Stimulated activated memory B cell treated with anti-CD40 and anti-IgM and Interleukin-4, amounts not matched to agents 10 μg/mL and 1 μg/mL and 100 μg/mL, for 72 hours (primary cell): ENCODE data around the gene RUSF1.
"Not testable (repeated sequence)": the region's sequence is repeated elsewhere in the genome, so short reads cannot be mapped to it uniquely, and the experiment has no call there.

Experiments
- ATAC-seq: fragments of 150-1000 bp; cut with Tn5 transposase; 2 replicates; pipeline ENCODE4 v1.10.0; 2021
- H3K27ac Mint-ChIP-seq: one replicate; pipeline ENCODE4 v1.8.0; 2022; ENCODE audit warnings: mild to moderate bottlenecking, mixed read lengths
- H3K27me3 Mint-ChIP-seq: one replicate; pipeline ENCODE4 v1.8.0; 2022; ENCODE audit warnings: mixed read lengths
- H3K36me3 Mint-ChIP-seq: one replicate; pipeline ENCODE4 v1.8.0; 2022; ENCODE audit warnings: mixed read lengths
- H3K4me1 Mint-ChIP-seq: one replicate; pipeline ENCODE4 v1.8.0; 2022; ENCODE audit warnings: mixed read lengths
- H3K4me3 Mint-ChIP-seq: one replicate; pipeline ENCODE4 v1.8.0; 2022; ENCODE audit warnings: mild to moderate bottlenecking, moderate library complexity, mixed read lengths
- H3K9me3 Mint-ChIP-seq: one replicate; pipeline ENCODE4 v1.8.0; 2022; ENCODE audit warnings: mixed read lengths

The RUSF1 gene

DNA sequence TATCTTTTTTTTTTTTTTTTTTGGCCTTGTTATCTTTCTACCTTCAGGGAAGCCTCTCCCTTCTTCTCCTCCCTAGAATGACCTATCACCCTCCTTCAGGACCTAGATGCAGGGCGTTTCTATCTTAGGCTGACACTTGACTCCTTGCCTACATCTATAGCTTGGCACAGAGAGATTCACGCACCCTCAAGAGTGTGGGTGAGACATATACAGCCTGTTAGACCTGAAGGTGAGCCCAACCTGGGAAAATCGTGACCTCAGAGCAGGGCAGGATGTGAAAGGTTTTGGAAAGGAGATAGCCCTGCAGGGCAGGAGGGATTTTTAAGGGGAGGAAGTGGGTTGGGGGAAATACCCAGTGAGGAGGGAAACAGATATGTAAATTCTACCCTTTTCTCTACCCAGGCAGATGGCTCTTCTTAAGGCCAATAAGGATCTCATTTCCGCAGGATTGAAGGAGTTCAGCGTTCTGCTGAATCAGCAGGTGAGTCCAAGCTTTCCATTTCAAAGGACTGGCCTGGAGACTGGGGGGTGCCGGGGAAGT, 19.6 kb upstream of the RUSF1 start, which contains the start of gene AHSP:
TSS of gene AHSP (plus strand) at position 167 of the 541 bp plus-strand sequence. CDS start at position 407, 240 bp downstream.
- H3K4me3 Mint-ChIP-seq: peak within 1 kb of the TSS; percentile 48
- peaks cover 19% of the 10 kb centered on the region for H3K27me3 Mint-ChIP-seq
- H3K4me1 Mint-ChIP-seq: peaks cover 14% of the 10 kb centered on the region
- peak; percentile 44 for ATAC-seq
- H3K36me3 Mint-ChIP-seq: no peaks in the 10 kb centered on the region
- no peak within 1 kb of the TSS for H3K27ac Mint-ChIP-seq
- no peaks in the 10 kb centered on the region for H3K9me3 Mint-ChIP-seq

DNA sequence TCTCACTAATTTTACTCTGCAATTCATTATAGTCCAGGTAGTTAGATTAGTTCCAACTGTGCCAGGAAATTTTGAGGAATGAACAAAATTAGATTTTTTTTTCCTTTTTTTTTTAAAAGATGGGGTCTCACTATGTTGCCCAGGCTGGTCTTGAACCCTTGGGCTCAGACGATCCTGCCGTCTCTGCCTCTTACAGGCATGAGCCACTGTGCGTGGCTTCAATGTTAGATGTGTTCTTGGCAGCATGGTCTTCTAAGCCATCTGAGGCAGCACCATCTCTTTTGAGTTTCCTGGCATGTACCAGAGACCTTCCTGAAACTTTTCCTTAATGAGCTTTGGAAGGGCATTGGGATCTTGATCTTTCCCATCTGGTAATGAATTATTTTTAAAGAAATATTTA, 16.9 kb upstream of the RUSF1 start:
- H3K4me1 Mint-ChIP-seq: peaks cover 14% of the 10 kb centered on the region
- peaks cover 19% of the 10 kb centered on the region for H3K27me3 Mint-ChIP-seq
- no peaks in the 10 kb centered on the region for H3K9me3 Mint-ChIP-seq
- no peaks in the 10 kb centered on the region for H3K36me3 Mint-ChIP-seq
- H3K4me3 Mint-ChIP-seq: no peak overlapping the region
- ATAC-seq: no peak
- H3K27ac Mint-ChIP-seq: no peak overlapping the region

DNA sequence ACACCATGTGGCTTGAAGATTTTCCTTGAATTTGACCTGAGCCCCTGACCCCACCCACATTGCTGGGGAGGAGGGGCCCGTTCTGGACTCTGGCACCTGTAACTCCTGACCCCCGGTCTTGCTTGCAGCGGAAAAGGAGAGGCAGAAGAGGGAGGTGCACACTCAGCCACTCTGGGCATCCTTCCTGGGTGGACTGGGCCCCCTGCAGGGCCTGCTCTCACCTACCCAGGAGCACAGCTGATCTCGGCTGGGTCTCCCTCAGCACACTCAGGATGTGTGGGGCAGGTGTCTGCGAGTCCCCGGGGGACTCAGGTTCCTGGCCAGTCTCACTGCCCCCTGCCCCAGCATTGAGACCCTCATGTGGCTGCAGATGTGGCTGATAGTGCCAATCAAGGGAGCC, 15.6 kb upstream of the RUSF1 start:
- H3K36me3 Mint-ChIP-seq, H3K4me3 Mint-ChIP-seq, H3K27ac Mint-ChIP-seq, ATAC-seq, H3K9me3 Mint-ChIP-seq: not testable (repeated sequence)
- H3K27me3 Mint-ChIP-seq: peaks cover 14% of the 10 kb centered on the region
- peaks cover 13% of the 10 kb centered on the region for H3K4me1 Mint-ChIP-seq

DNA sequence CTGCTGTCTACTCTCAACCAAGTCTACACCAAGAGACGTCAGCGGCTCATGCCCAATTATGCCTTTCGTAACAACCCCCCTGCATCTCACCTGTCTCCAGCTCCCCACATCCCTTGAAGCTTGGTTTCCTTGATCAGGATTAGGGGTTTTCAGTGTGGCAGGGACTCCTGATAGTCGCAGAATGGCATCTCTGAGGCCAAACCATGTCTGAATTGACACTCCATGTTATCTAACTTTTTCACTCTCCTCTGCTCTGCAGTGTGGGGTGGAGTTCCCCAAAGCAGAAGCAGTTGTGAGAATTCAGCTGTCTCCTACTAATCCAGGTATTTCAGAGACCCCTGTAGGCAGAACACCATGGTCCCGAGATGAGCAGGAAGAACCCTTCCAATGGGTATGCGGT, 13.9 kb upstream of the RUSF1 start:
- Mint-ChIP-seq H3K4me1 (no peaks in the 10 kb centered on the region), H3K9me3 (no peaks in the 10 kb centered on the region), H3K27ac (no peak overlapping the region), H3K27me3 (no peaks in the 10 kb centered on the region), H3K36me3 (no peaks in the 10 kb centered on the region), H3K4me3 (no peak overlapping the region)
- ATAC-seq: no peak

DNA sequence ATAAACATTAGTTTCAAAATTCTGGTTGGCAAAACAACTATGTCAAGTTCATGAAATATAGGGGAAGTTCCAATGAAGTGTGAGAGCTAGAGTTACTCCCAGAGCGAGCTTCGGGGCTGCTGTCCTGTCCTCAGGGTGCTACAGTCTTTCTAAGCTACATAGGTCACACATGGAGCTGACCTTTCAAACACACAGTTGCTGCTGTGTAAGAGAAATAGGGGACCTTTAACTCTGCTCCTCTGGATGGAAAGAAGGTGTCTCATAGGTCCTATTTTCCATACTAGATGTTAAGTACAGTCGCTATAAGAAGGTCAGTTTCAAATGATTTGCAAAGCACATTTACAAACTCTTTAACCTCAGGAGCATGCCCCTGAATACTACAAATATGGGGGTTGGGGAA, 13.2 kb upstream of the RUSF1 start:
- Mint-ChIP-seq H3K36me3 (no peaks in the 10 kb centered on the region), H3K9me3 (peaks cover 2% of the 10 kb centered on the region), H3K27me3 (no peaks in the 10 kb centered on the region), H3K4me3 (no peak overlapping the region), H3K4me1 (no peaks in the 10 kb centered on the region), H3K27ac (no peak overlapping the region)
- ATAC-seq: no peak

DNA sequence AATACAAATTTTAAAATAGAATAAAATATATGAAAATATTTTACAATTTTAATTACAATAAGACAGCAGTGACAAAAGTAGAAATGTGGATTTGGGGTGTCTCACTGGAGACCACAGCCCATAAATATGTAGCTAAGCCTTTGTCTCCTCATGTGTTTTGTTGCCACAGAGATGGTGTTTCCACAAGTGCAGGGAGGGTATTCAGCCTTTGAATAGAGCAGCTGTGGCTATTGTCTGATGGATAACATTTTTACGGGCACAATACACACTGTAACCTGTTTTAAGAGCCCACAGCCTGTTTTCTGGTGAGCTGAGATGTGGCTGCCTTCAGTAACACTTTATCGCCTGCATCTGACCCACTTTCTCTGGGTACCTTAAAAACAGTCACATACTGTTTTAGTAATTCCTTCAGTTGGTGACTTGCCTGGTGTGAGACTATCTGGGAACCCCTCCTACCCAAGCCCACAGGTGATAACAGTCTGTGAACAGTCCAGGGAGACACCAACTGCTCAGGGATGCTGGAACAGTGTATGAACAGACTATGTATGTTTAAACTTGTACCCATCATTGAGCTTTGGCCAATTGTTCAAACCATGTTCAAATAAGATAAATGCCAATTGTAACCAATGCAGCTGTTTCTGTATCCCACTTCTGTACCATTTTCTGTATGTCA, 11.7 kb upstream of the RUSF1 start:
- H3K27ac Mint-ChIP-seq: no peak overlapping the region
- H3K4me3 Mint-ChIP-seq: no peak overlapping the region
- H3K36me3 Mint-ChIP-seq: no peaks in the 10 kb centered on the region
- no peak for ATAC-seq
- H3K27me3 Mint-ChIP-seq: no peaks in the 10 kb centered on the region
- H3K4me1 Mint-ChIP-seq: no peaks in the 10 kb centered on the region
- peaks cover 2% of the 10 kb centered on the region for H3K9me3 Mint-ChIP-seq

DNA sequence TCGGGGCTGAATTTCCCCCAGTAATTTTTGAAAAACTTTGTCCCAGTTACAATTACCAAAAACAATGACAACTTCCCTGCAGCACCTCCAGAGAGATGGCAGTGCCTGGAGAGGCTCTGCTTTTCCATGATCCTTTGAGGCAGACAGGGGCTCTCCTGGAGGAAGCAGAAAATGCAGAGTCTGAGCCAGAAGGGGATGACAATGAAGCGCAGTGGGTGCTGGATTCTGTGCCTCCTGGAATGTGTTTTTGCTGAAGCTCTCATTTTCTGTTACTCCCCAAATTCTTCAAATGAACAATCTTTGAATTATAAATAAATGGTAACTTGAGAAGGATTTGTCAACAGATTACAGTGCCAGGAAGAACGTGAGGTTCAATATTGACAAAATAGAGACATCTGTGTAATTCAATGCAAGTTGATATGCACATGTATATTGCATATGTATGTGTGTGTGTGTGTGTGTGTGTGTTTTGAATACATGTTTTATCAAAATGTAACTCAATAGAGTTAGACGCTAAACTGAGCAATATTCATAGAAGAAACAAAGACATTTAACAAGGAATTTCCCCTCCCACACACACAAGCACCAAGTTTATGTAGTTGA, 9.7 kb upstream of the RUSF1 start:
- H3K27ac Mint-ChIP-seq: no peak overlapping the region
- H3K36me3 Mint-ChIP-seq: no peaks in the 10 kb centered on the region
- H3K27me3 Mint-ChIP-seq: no peaks in the 10 kb centered on the region
- no peak overlapping the region for H3K4me3 Mint-ChIP-seq
- ATAC-seq: no peak
- peaks cover 5% of the 10 kb centered on the region for H3K4me1 Mint-ChIP-seq
- H3K9me3 Mint-ChIP-seq: peaks cover 2% of the 10 kb centered on the region

DNA sequence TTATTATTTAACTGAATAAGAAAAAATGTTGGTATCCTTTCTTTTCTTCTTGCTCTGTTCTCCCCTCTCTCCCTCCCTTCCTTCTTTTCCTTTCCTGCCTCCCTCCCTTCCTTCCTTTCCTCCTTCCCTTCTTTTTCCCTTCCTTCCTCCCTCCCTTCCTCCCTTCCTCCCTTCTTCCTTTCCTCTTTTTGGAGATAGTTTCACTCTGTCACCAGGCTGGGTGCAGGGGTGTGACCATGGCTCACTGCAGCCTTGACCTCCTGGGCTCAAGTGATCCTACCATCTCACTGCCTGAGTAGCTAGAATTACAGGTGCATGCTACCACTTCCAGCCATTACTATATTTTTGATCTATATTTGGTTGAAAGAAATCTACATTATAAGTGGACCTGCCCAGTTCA, 5.7 kb upstream of the RUSF1 start:
- Mint-ChIP-seq H3K27ac (no peak overlapping the region), H3K27me3 (no peaks in the 10 kb centered on the region), H3K4me1 (peaks cover 24% of the 10 kb centered on the region), H3K36me3 (no peaks in the 10 kb centered on the region), H3K4me3 (no peak overlapping the region), H3K9me3 (peaks cover 2% of the 10 kb centered on the region)
- no peak for ATAC-seq

DNA sequence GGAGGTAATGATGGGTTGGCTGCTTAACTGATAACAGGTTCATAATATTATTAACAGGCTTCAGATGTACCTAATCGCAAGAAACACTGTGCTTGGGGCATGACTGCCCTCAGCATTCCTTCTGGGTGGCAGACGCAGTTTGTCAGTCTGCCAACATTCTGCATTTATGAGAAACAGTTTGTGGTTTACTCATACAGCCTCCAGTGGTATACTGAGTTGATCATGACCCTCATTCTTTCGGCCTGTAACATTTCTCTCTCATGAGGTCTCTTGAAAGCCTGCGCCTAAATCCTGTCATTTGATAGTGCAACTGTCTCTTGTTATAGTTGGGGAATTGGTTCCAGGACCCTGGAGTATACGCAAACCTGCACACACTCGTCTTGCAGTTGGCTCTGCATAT, 4.9 kb upstream of the RUSF1 start:
- Mint-ChIP-seq H3K4me3 (no peak overlapping the region), H3K27ac (no peak overlapping the region), H3K27me3 (no peaks in the 10 kb centered on the region), H3K4me1 (peaks cover 27% of the 10 kb centered on the region), H3K9me3 (peaks cover 2% of the 10 kb centered on the region), H3K36me3 (no peaks in the 10 kb centered on the region)
- no peak for ATAC-seq

DNA sequence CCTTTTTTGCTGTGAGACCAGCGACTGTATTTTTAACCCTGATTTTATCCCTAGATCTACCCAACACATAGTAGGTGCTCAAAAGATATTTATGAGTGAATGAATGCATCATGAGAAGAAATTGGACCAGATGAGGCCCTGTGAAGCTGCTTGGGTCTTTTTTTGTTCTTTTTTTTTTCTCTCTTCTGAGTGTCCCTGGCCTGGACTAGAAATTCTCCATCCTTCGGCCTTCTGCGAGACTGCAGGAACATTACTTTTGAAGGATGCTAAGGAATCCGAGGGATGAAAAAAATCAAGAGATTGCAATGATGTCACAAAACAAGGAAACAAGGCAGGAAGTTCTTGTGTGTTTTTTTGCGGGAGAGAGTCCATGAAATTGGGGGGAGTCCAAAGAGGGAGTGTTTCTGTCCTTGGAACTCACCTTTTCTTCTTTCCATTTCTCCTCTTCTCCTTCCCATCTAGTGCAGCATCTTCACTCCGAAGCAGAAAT, 560 bp upstream of the RUSF1 start:
- no peaks in the 10 kb centered on the region for H3K27me3 Mint-ChIP-seq
- H3K4me1 Mint-ChIP-seq: peaks cover 44% of the 10 kb centered on the region
- no peaks in the 10 kb centered on the region for H3K9me3 Mint-ChIP-seq
- H3K4me3 Mint-ChIP-seq: peak overlapping the region; percentile 87
- H3K36me3 Mint-ChIP-seq: peaks cover 6% of the 10 kb centered on the region
- H3K27ac Mint-ChIP-seq: peak overlapping the region; percentile 97
- no peak for ATAC-seq

DNA sequence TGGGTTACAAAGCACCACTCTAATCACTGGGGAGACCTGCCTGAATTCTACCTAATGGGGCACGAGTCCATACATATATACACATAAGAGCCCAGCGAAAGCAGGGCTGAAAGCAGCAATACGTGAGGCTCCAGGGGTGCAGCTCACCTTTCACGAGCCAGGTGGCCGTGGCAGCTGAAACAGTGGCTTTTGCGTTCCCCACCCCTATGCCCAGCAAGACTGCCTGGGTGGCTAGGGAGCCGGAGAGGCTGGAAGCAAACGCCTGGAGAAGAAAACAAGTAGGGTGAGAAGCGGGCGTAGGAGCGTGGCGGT, 618 bp downstream of the RUSF1 start:
- no peaks in the 10 kb centered on the region for H3K9me3 Mint-ChIP-seq
- ATAC-seq: no peak
- no peaks in the 10 kb centered on the region for H3K27me3 Mint-ChIP-seq
- H3K27ac Mint-ChIP-seq: peak overlapping the region; percentile 97
- peaks cover 6% of the 10 kb centered on the region for H3K36me3 Mint-ChIP-seq
- peak overlapping the region; percentile 87 for H3K4me3 Mint-ChIP-seq
- H3K4me1 Mint-ChIP-seq: peaks cover 44% of the 10 kb centered on the region

DNA sequence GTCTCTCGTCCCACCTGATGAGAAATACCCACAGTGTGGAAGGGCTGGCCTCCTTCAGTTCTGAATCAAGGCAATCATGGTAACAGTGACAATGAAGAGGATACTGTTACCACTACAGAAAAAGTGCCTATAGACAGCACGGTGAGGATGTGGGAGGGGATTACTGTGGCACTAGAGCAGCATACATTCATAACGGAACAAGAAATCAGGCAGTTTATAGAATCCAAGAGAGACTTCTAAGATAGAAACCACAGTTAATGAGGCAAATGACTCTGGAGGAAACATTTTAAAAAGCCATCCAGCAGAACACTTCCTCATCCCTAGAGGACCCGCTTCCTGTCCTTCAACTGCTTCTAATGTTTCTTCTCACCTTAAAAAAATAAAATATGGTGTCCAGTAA, 2.7 kb downstream of the RUSF1 start:
- peaks cover 41% of the 10 kb centered on the region for H3K4me1 Mint-ChIP-seq
- H3K36me3 Mint-ChIP-seq: peaks cover 8% of the 10 kb centered on the region
- no peaks in the 10 kb centered on the region for H3K9me3 Mint-ChIP-seq
- no peaks in the 10 kb centered on the region for H3K27me3 Mint-ChIP-seq
- peak overlapping the region; percentile 43 for H3K4me3 Mint-ChIP-seq
- peak; percentile 71 for ATAC-seq
- H3K27ac Mint-ChIP-seq: peak overlapping the region; percentile 65

DNA sequence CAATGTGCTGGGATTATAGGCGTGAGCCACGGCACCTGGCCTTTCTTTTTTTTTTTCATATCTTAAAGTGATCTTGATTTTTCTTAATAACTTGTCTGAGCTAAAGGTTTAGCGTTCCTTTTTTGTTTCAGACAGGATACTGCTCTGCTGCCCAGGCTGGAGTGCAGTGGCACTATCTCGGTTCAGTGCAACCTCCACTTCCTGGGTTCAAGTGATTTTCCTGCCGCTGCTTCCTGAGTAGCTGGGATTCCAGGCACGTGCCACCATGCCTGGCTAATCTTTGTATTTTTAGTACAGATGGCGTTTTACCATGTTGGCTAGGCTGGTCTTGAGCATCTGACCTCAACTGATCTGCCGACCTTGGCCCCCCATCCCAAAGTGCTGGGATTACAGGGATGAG, 4.0 kb downstream of the RUSF1 start:
- Mint-ChIP-seq H3K9me3 (no peaks in the 10 kb centered on the region), H3K4me1 (peaks cover 28% of the 10 kb centered on the region), H3K27ac (no peak overlapping the region), H3K36me3 (peaks cover 19% of the 10 kb centered on the region), H3K27me3 (no peaks in the 10 kb centered on the region), H3K4me3 (no peak overlapping the region)
- ATAC-seq: no peak

DNA sequence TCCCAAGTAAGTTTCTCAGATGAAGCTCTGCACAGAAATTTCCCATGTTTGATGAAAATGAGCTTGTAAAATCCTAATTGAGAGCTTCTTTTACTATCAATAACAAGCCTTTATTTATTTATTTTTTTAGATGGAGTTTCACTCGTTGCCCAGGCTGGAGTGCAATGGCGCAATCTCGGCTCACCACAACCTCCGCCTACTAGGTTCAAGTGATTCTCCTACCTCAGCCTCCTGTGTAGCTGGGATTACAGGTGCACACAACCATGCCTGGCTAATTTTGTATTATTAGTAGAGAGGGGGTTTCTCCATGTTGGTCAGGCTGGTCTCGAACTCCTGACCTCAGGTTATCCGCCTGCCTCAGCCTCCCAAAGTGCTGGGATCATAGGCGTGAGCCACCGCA, 4.6 kb downstream of the RUSF1 start:
- not testable (repeated sequence) for ATAC-seq, H3K27me3 Mint-ChIP-seq, H3K9me3 Mint-ChIP-seq, H3K27ac Mint-ChIP-seq, H3K4me3 Mint-ChIP-seq
- H3K4me1 Mint-ChIP-seq: peaks cover 22% of the 10 kb centered on the region
- peaks cover 21% of the 10 kb centered on the region for H3K36me3 Mint-ChIP-seq

DNA sequence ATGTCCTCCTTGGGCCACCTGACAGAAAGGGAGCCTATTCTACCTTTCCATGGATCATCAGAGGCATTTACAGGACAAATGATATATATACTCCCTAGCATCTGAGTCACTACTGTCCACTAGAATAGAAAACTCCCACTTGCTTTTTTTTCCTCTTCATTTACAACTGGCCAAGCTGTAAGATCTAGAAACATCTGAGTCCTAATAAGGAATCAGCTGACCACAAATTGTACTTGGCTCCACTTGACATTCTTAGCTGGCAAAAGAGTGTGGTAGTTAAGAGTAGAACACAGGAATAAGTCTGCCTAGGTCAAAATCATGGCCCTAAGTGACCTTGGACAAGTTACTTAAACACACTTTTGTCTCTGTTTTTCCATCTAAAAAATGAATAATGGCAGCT, 5.2 kb downstream of the RUSF1 start:
- H3K4me1 Mint-ChIP-seq: peaks cover 22% of the 10 kb centered on the region
- H3K9me3 Mint-ChIP-seq: no peaks in the 10 kb centered on the region
- H3K4me3 Mint-ChIP-seq: no peak overlapping the region
- H3K36me3 Mint-ChIP-seq: peaks cover 22% of the 10 kb centered on the region
- no peak for ATAC-seq
- H3K27me3 Mint-ChIP-seq: no peaks in the 10 kb centered on the region
- H3K27ac Mint-ChIP-seq: no peak overlapping the region

DNA sequence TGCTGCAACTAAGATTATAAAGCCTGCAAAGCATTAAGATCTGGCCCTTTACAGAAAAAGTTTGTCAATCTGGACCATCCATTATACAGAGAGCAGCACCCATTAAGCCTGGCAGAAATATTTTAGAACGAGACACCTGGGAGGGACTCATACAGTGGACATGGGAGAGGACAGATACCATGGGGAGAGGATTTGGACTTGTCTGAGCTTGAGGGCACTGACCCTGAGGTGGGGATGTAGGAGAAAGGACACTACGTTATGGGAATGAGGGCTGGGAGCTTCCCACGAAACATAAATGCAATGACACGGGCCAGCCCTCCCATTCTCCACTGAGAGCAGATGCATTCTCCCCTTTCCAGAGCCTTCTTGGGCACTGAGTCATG, 6.2 kb downstream of the RUSF1 start:
- H3K36me3 Mint-ChIP-seq: peaks cover 32% of the 10 kb centered on the region
- no peak overlapping the region for H3K4me3 Mint-ChIP-seq
- H3K27me3 Mint-ChIP-seq: no peaks in the 10 kb centered on the region
- no peaks in the 10 kb centered on the region for H3K9me3 Mint-ChIP-seq
- peaks cover 14% of the 10 kb centered on the region for H3K4me1 Mint-ChIP-seq
- ATAC-seq: no peak
- no peak overlapping the region for H3K27ac Mint-ChIP-seq
